ENCODE results near the gene SPEM3.

The SPEM3 gene

GRCh38 chr17:7405350-7406234, 23.1 kb upstream of the SPEM3 start:
- peaks cover 4 to 14% of the 10 kb centered on the region in 2 experiments for H3K4me1 ChIP-seq (ENCODE audit: control insufficient read depth in 1 of 2, insufficient read depth in 2 of 2, low read length in 2 of 2)
- peak overlapping the region; percentile 79 for H3K4me3 ChIP-seq (ENCODE audit: low read depth, low read length)
- peaks cover 3% of the 10 kb centered on the region for H3K79me2 ChIP-seq (ENCODE audit: control insufficient read depth, insufficient read depth, low read length, poor library complexity)
- H4K8ac ChIP-seq (ENCODE audit: low read depth, low read length) = peak overlapping the region; percentile 86
- peak overlapping the region; percentile 89 for H2AFZ ChIP-seq (ENCODE audit: insufficient read depth, low read length, poor library complexity)
- H2BK120ac ChIP-seq (ENCODE audit: insufficient read depth, low read length, poor library complexity) = peak overlapping the region; percentile 62
- peak overlapping the region; percentile 71 for H3K4me2 ChIP-seq (ENCODE audit: low read length)
- H2BK5ac ChIP-seq (ENCODE audit: low read depth, low read length, poor library complexity) = no peak overlapping the region
- H3K4ac ChIP-seq (ENCODE audit: low read depth, low read length) = peak overlapping the region; percentile 15
- no peak overlapping the region for H3K27ac ChIP-seq (ENCODE audit: low read depth, low read length)
- no peak overlapping the region for H3K23ac ChIP-seq (ENCODE audit: low read length)
- H3K9ac ChIP-seq (ENCODE audit: low read length) = peak overlapping the region; percentile 12
- peaks cover 17 to 18% of the 10 kb centered on the region in 2 experiments for H3K36me3 ChIP-seq (ENCODE audit: control insufficient read depth in 1 of 2, insufficient read depth in 2 of 2, low read length in 2 of 2)
- peak overlapping the region; percentile 53 for H3K14ac ChIP-seq (ENCODE audit: low read length)
- H3K79me1 ChIP-seq (ENCODE audit: low read length) = peaks cover 15% of the 10 kb centered on the region
- no CpG with 5 or more reads among the region's 38 CpGs for WGBS (ENCODE audit: extremely low coverage, insufficient coverage, insufficient read length)
- peak overlapping the region; percentile 96 for H3K18ac ChIP-seq (ENCODE audit: low read length)
- peak overlapping the region; percentile 85 for H4K12ac ChIP-seq (ENCODE audit: low read depth, low read length)
- no peak overlapping the region for H2BK12ac ChIP-seq (ENCODE audit: low read length)
- peak overlapping the region; percentile 75 for H2AK5ac ChIP-seq (ENCODE audit: low read length)
- no peak for DNase-seq
- peak overlapping the region; percentile 70 for H4K91ac ChIP-seq (ENCODE audit: low read depth, low read length)
- H3K27me3 ChIP-seq (ENCODE audit: insufficient read depth, low read length) = no peaks in the 10 kb centered on the region
- no peaks in the 10 kb centered on the region for H3K9me3 ChIP-seq (ENCODE audit: insufficient read depth, low read depth, low read length)

- no CpG with 5 or more reads among the region's 12 CpGs for WGBS (ENCODE audit: extremely low coverage, insufficient coverage, insufficient read length)
- Histone ChIP-seq H2BK5ac (ENCODE audit: low read depth, low read length, poor library complexity) (no peak overlapping the region), H3K9ac (ENCODE audit: low read length) (no peak overlapping the region), H2AFZ (ENCODE audit: insufficient read depth, low read length, poor library complexity) (no peak overlapping the region), H3K23ac (ENCODE audit: low read length) (no peak overlapping the region), H3K79me1 (ENCODE audit: low read length) (peaks cover 15% of the 10 kb centered on the region), H3K14ac (ENCODE audit: low read length) (no peak overlapping the region), H4K12ac (ENCODE audit: low read depth, low read length) (no peak overlapping the region), H3K18ac (ENCODE audit: low read length) (no peak overlapping the region), H2BK12ac (ENCODE audit: low read length) (no peak overlapping the region), H4K8ac (ENCODE audit: low read depth, low read length) (no peak overlapping the region), H3K4me3 (ENCODE audit: low read depth, low read length) (no peak overlapping the region), H3K79me2 (ENCODE audit: control insufficient read depth, insufficient read depth, low read length, poor library complexity) (peaks cover 3% of the 10 kb centered on the region), H4K91ac (ENCODE audit: low read depth, low read length) (no peak overlapping the region), H3K9me3 (ENCODE audit: insufficient read depth, low read depth, low read length) (no peaks in the 10 kb centered on the region), H3K27ac (ENCODE audit: low read depth, low read length) (no peak overlapping the region), H3K4ac (ENCODE audit: low read depth, low read length) (no peak overlapping the region), H3K4me2 (ENCODE audit: low read length) (no peak overlapping the region), H3K27me3 (ENCODE audit: insufficient read depth, low read length) (no peaks in the 10 kb centered on the region), H2AK5ac (ENCODE audit: low read length) (no peak overlapping the region), H2BK120ac (ENCODE audit: insufficient read depth, low read length, poor library complexity) (no peak overlapping the region), H3K36me3 (ENCODE audit: control insufficient read depth in 1 of 2, insufficient read depth in 2 of 2, low read length in 2 of 2) (peaks cover 17 to 18% of the 10 kb centered on the region in 2 experiments), H3K4me1 (ENCODE audit: control insufficient read depth in 1 of 2, insufficient read depth in 2 of 2, low read length in 2 of 2) (peaks cover 4 to 12% of the 10 kb centered on the region in 2 experiments)
- DNase-seq = no peak
Observed at GRCh38 chr17:7406235-7406825, 22.3 kb upstream of the SPEM3 start.

- Histone ChIP-seq H3K9me3 (ENCODE audit: insufficient read depth, low read depth, low read length) (no peaks in the 10 kb centered on the region), H3K9ac (ENCODE audit: low read length) (no peak overlapping the region), H4K8ac (ENCODE audit: low read depth, low read length) (no peak overlapping the region), H3K79me1 (ENCODE audit: low read length) (peaks cover 15% of the 10 kb centered on the region), H3K4me1 (ENCODE audit: control insufficient read depth in 1 of 2, insufficient read depth in 2 of 2, low read length in 2 of 2) (peaks cover 4 to 12% of the 10 kb centered on the region in 2 experiments), H2BK12ac (ENCODE audit: low read length) (no peak overlapping the region), H2AFZ (ENCODE audit: insufficient read depth, low read length, poor library complexity) (no peak overlapping the region), H3K14ac (ENCODE audit: low read length) (no peak overlapping the region), H3K27me3 (ENCODE audit: insufficient read depth, low read length) (no peaks in the 10 kb centered on the region), H3K4me3 (ENCODE audit: low read depth, low read length) (no peak overlapping the region), H2BK5ac (ENCODE audit: low read depth, low read length, poor library complexity) (no peak overlapping the region), H4K12ac (ENCODE audit: low read depth, low read length) (no peak overlapping the region), H4K91ac (ENCODE audit: low read depth, low read length) (no peak overlapping the region), H3K27ac (ENCODE audit: low read depth, low read length) (no peak overlapping the region), H3K4me2 (ENCODE audit: low read length) (no peak overlapping the region), H3K18ac (ENCODE audit: low read length) (no peak overlapping the region), H3K79me2 (ENCODE audit: control insufficient read depth, insufficient read depth, low read length, poor library complexity) (peaks cover 3% of the 10 kb centered on the region), H3K23ac (ENCODE audit: low read length) (no peak overlapping the region), H2AK5ac (ENCODE audit: low read length) (no peak overlapping the region), H2BK120ac (ENCODE audit: insufficient read depth, low read length, poor library complexity) (no peak overlapping the region), H3K36me3 (ENCODE audit: control insufficient read depth in 1 of 2, insufficient read depth in 2 of 2, low read length in 2 of 2) (peaks cover 17 to 18% of the 10 kb centered on the region in 2 experiments), H3K4ac (ENCODE audit: low read depth, low read length) (no peak overlapping the region)
- no CpG with 5 or more reads among the region's 13 CpGs for WGBS (ENCODE audit: extremely low coverage, insufficient coverage, insufficient read length)
- no peak for DNase-seq
Observed at GRCh38 chr17:7407082-7407481, 21.6 kb upstream of the SPEM3 start.

GRCh38 chr17:7407485-7408251, 21.0 kb upstream of the SPEM3 start, which contains the start of gene NLGN2:
Gene NLGN2, plus strand, starts transcription at chr17:7407845. Its CDS starts 411 bp downstream, at chr17:7408256.
- Histone ChIP-seq H3K27me3 (ENCODE audit: insufficient read depth, low read length) (no peaks in the 10 kb centered on the region), H3K27ac (ENCODE audit: low read depth, low read length) (no peak within 1 kb of the TSS)
- WGBS (ENCODE audit: extremely low coverage, insufficient coverage, insufficient read length) = no CpG with 5 or more reads among the region's 12 CpGs

More at GRCh38 chr17:7407485-7408251, 21.0 kb upstream of the SPEM3 start, which contains the start of gene NLGN2:
- no peak within 1 kb of the TSS for H4K8ac ChIP-seq (ENCODE audit: low read depth, low read length)
- no peak within 1 kb of the TSS for H2AFZ ChIP-seq (ENCODE audit: insufficient read depth, low read length, poor library complexity)
- H3K4me2 ChIP-seq (ENCODE audit: low read length) = no peak within 1 kb of the TSS
- peak in 1 of 2 donors; percentile 15 for DNase-seq
- no peak within 1 kb of the TSS for H3K18ac ChIP-seq (ENCODE audit: low read length)
- H3K4me3 ChIP-seq (ENCODE audit: low read depth, low read length) = no peak within 1 kb of the TSS
- H2AK5ac ChIP-seq (ENCODE audit: low read length) = no peak within 1 kb of the TSS
- peaks cover 4 to 12% of the 10 kb centered on the region in 2 experiments for H3K4me1 ChIP-seq (ENCODE audit: control insufficient read depth in 1 of 2, insufficient read depth in 2 of 2, low read length in 2 of 2)
- peaks cover 3% of the 10 kb centered on the region for H3K79me2 ChIP-seq (ENCODE audit: control insufficient read depth, insufficient read depth, low read length, poor library complexity)
- H3K9me3 ChIP-seq (ENCODE audit: insufficient read depth, low read depth, low read length) = no peaks in the 10 kb centered on the region
- no peak within 1 kb of the TSS for H2BK12ac ChIP-seq (ENCODE audit: low read length)
- no peak within 1 kb of the TSS for H3K4ac ChIP-seq (ENCODE audit: low read depth, low read length)
- no peak within 1 kb of the TSS for H3K9ac ChIP-seq (ENCODE audit: low read length)
- no peak within 1 kb of the TSS for H2BK120ac ChIP-seq (ENCODE audit: insufficient read depth, low read length, poor library complexity)
- H3K36me3 ChIP-seq (ENCODE audit: control insufficient read depth in 1 of 2, insufficient read depth in 2 of 2, low read length in 2 of 2) = peaks cover 17 to 18% of the 10 kb centered on the region in 2 experiments
- H3K14ac ChIP-seq (ENCODE audit: low read length) = no peak within 1 kb of the TSS
- no peak within 1 kb of the TSS for H2BK5ac ChIP-seq (ENCODE audit: low read depth, low read length, poor library complexity)
- H3K79me1 ChIP-seq (ENCODE audit: low read length) = peaks cover 15% of the 10 kb centered on the region
- no peak within 1 kb of the TSS for H4K91ac ChIP-seq (ENCODE audit: low read depth, low read length)
- no peak within 1 kb of the TSS for H3K23ac ChIP-seq (ENCODE audit: low read length)
- H4K12ac ChIP-seq (ENCODE audit: low read depth, low read length) = no peak within 1 kb of the TSS
